BLaER1 treated with 17β-estradiol and CSF1 and Interleukin-3, amounts not matched to agents 10 nM and 100 nM (cell line): ENCODE measurements around the gene SIPA1L3.

Source experiments
- H3K27ac ChIP-seq, 11 experiments: shearing (Covaris generic); formaldehyde crosslinking; 2 replicates each; pipeline ENCODE4 v1.8.1; 2022
- H3K27me3 ChIP-seq, 11 experiments: shearing (Covaris generic); formaldehyde crosslinking; 2 replicates each; pipeline ENCODE4 v1.8.1; 2022
- H3K36me3 ChIP-seq, 11 experiments: shearing (Covaris generic); formaldehyde crosslinking; 2 replicates each; pipeline ENCODE4 v1.8.1; 2022
- H3K4me1 ChIP-seq, 10 experiments: shearing (Covaris generic); formaldehyde crosslinking; 2 replicates each; pipeline ENCODE4 v1.8.1; 2022
- H3K4me2 ChIP-seq, 11 experiments: shearing (Covaris generic); formaldehyde crosslinking; 2 replicates each; pipeline ENCODE4 v1.8.1; 2022
- H3K4me3 ChIP-seq, 10 experiments: shearing (Covaris generic); formaldehyde crosslinking; 2 replicates each; pipeline ENCODE4 v1.8.1; 2022
- H3K9ac ChIP-seq, 11 experiments: shearing (Covaris generic); formaldehyde crosslinking; 2 replicates each; pipeline ENCODE4 v1.8.1; 2022
- H3K9me3 ChIP-seq, 11 experiments: shearing (Covaris generic); formaldehyde crosslinking; replicated peaks in 1 of 11; 2 replicates each; pipeline ENCODE4 v1.8.1; 2022
- H4K20me1 ChIP-seq, 11 experiments: shearing (Covaris generic); formaldehyde crosslinking; 2 replicates each; pipeline ENCODE4 v1.8.1; 2022
- Cebpa-rat ChIP-seq, 11 experiments: shearing (Covaris generic); IDR thresholded peaks; 2 replicates each; pipeline ENCODE4 v1.8.1; 2022

The SIPA1L3 gene

DNA sequence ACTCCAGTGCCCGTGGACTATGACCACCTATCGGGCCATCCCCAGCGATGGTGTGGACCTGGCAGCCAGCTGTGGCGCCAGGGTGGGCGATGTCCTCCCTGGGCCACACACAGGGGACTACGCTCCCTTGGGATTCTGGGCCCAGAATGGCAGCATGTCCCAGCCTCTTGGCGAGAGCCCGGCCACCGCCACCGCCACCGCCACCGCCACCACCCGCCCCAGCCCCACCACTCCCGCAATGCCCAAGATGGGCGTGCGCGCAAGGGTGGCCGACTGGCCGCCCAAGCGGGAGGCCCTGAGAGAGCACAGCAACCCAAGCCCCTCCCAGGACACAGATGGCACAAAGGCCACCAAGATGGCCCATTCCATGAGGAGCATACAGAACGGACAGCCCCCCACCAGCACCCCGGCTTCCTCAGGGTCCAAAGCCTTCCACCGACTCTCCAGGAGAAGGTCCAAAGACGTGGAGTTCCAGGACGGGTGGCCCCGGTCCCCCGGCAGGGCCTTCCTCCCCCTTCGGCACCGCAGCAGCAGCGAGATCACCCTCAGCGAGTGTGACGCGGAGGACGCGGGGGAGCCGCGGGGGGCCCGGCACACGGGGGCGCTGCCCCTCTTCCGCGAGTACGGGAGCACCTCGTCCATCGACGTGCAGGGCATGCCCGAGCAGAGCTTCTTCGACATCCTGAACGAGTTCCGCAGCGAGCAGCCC lies 174.7 kb downstream of the SIPA1L3 start:
- peaks cover 0 to 9% (median 0%) of the 10 kb centered on the region in 11 experiments; a peak in 2 of 22 replicates for H4K20me1 ChIP-seq
- peaks cover 21 to 49% (median 30%) of the 10 kb centered on the region in 11 experiments; a peak in 21 of 22 replicates for H3K36me3 ChIP-seq
- no peak overlapping the region for H3K9ac ChIP-seq
- H3K27ac ChIP-seq, result peak overlapping the region in 3 of 11 experiments; percentile 17 to 39 (median 27); a peak in 4 of 22 replicates
- H3K4me3 ChIP-seq, result no peak overlapping the region
- H3K4me1 ChIP-seq, result peaks cover 19 to 51% (median 42%) of the 10 kb centered on the region in 10 experiments
- H3K27me3 ChIP-seq, result no peaks in the 10 kb centered on the region
- TF ChIP-seq Cebpa-rat (IDR thresholded peaks at IDR 0.05), result no peak
- H3K4me2 ChIP-seq, result 0 out of 22 replicates have a peak overlapping the region, but pooled peaks of 1 of the 11 experiments have one; percentile 67
- H3K9me3 ChIP-seq, result peaks cover 0 to 13% (median 5%) of the 10 kb centered on the region in 11 experiments; a peak in 10 of 22 replicates

- no peak overlapping the region for H3K4me2 ChIP-seq
- peaks cover 21 to 50% (median 30%) of the 10 kb centered on the region in 11 experiments; a peak in 21 of 22 replicates for H3K36me3 ChIP-seq
- no peak for TF ChIP-seq Cebpa-rat (IDR thresholded peaks at IDR 0.05)
- no peak overlapping the region for H3K9ac ChIP-seq
- H3K27ac ChIP-seq, result peak overlapping the region in 1 of 11 experiments; percentile 27; a peak in 1 of 22 replicates
- peaks cover 19 to 43% (median 36%) of the 10 kb centered on the region in 10 experiments for H3K4me1 ChIP-seq
- peaks cover 0 to 7% (median 0%) of the 10 kb centered on the region in 11 experiments; a peak in 1 of 22 replicates for H3K9me3 ChIP-seq
- peaks cover 0 to 9% (median 0%) of the 10 kb centered on the region in 11 experiments; a peak in 2 of 22 replicates for H4K20me1 ChIP-seq
- H3K4me3 ChIP-seq, result no peak overlapping the region
- no peaks in the 10 kb centered on the region for H3K27me3 ChIP-seq
Observed at GRCh38 chr19:38082256-38083118, 175.5 kb downstream of the SIPA1L3 start.

DNA sequence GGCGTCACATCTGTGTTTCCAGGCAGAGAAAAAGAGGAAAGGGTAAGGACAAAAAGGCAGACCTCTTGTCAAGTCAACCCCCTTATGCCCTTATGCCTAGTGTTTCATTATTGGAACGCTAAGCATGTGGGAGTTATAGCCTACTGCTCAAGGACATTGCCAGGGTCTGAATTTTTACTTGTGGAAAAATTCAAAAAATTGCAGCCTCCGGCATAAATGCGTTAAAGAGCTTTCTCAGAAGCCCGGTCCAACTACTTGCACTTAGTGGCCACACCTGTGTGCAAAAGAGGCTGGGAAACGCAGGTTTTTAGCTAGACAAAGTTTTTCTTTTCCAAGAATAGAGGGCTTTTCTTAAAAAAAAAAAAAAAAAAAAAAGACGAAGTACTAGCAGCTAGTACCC lies 177.2 kb downstream of the SIPA1L3 start:
- Histone ChIP-seq H3K9me3 (0 out of 22 replicates have a peak, but pooled peaks cover 0 to 7% (median 0%) of the 10 kb centered on the region in 11 experiments), H3K27me3 (no peaks in the 10 kb centered on the region), H3K4me2 (no peak overlapping the region), H3K4me1 (peaks cover 16 to 26% (median 20%) of the 10 kb centered on the region in 10 experiments), H3K9ac (no peak overlapping the region), H3K27ac (no peak overlapping the region), H3K4me3 (no peak overlapping the region), H4K20me1 (peaks cover 0 to 9% (median 0%) of the 10 kb centered on the region in 11 experiments; a peak in 2 of 22 replicates), H3K36me3 (peaks cover 35 to 65% (median 44%) of the 10 kb centered on the region in 11 experiments)
- TF ChIP-seq Cebpa-rat (IDR thresholded peaks at IDR 0.05), result no peak

DNA sequence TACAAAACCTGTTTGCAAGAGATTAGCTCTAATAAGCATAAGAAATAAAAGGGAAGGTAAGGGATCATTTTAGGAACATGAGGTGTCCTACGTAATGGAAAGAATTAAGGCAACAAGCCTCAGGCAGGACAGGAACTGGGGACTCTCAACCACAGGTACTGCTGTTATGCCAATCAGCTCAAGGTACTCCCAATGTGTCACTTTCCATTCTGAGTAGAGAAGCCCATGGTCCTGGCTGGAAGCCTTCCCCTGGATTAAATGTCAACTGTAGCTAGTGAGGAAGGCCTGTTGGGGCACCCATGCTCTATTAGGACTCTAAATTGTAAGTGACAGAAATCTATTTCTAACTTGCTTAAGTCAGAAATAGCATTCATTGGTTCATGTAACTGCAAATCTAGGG lies 182.4 kb downstream of the SIPA1L3 start:
- Histone ChIP-seq H3K9ac (no peak overlapping the region), H3K36me3 (peaks cover 22 to 63% (median 34%) of the 10 kb centered on the region in 11 experiments; a peak in 20 of 22 replicates), H3K4me3 (no peak overlapping the region), H3K4me1 (no peaks in the 10 kb centered on the region), H3K27ac (no peak overlapping the region), H3K4me2 (no peak overlapping the region), H3K9me3 (no peaks in the 10 kb centered on the region), H3K27me3 (no peaks in the 10 kb centered on the region), H4K20me1 (peaks cover 0 to 2% (median 0%) of the 10 kb centered on the region in 11 experiments; a peak in 1 of 22 replicates)
- TF ChIP-seq Cebpa-rat (IDR thresholded peaks at IDR 0.05), result no peak

- Histone ChIP-seq H4K20me1 (peaks cover 0 to 2% (median 0%) of the 10 kb centered on the region in 11 experiments; a peak in 1 of 22 replicates), H3K4me3 (no peak overlapping the region), H3K4me2 (no peak overlapping the region), H3K9ac (no peak overlapping the region), H3K9me3 (no peaks in the 10 kb centered on the region), H3K4me1 (peaks cover 0 to 13% (median 11%) of the 10 kb centered on the region in 10 experiments; a peak in 13 of 20 replicates), H3K36me3 (peaks cover 21 to 57% (median 25%) of the 10 kb centered on the region in 11 experiments; a peak in 20 of 22 replicates), H3K27ac (no peak overlapping the region), H3K27me3 (no peaks in the 10 kb centered on the region)
- no peak for TF ChIP-seq Cebpa-rat (IDR thresholded peaks at IDR 0.05)
Observed at GRCh38 chr19:38093154-38093553, 186.1 kb downstream of the SIPA1L3 start.

- peaks cover 0 to 13% (median 11%) of the 10 kb centered on the region in 10 experiments; a peak in 13 of 20 replicates for H3K4me1 ChIP-seq
- H3K36me3 ChIP-seq, result peaks cover 18 to 56% (median 25%) of the 10 kb centered on the region in 11 experiments; a peak in 20 of 22 replicates
- no peaks in the 10 kb centered on the region for H3K27me3 ChIP-seq
- peaks cover 0 to 2% (median 0%) of the 10 kb centered on the region in 11 experiments; a peak in 1 of 22 replicates for H4K20me1 ChIP-seq
- no peak for TF ChIP-seq Cebpa-rat (IDR thresholded peaks at IDR 0.05)
- H3K27ac ChIP-seq, result no peak overlapping the region
- H3K4me2 ChIP-seq, result no peak overlapping the region
- H3K9me3 ChIP-seq, result 0 out of 22 replicates have a peak, but pooled peaks cover 0 to 3% (median 0%) of the 10 kb centered on the region in 11 experiments
- no peak overlapping the region for H3K9ac ChIP-seq
- H3K4me3 ChIP-seq, result no peak overlapping the region
Observed at GRCh38 chr19:38093587-38093986, 186.6 kb downstream of the SIPA1L3 start.

DNA sequence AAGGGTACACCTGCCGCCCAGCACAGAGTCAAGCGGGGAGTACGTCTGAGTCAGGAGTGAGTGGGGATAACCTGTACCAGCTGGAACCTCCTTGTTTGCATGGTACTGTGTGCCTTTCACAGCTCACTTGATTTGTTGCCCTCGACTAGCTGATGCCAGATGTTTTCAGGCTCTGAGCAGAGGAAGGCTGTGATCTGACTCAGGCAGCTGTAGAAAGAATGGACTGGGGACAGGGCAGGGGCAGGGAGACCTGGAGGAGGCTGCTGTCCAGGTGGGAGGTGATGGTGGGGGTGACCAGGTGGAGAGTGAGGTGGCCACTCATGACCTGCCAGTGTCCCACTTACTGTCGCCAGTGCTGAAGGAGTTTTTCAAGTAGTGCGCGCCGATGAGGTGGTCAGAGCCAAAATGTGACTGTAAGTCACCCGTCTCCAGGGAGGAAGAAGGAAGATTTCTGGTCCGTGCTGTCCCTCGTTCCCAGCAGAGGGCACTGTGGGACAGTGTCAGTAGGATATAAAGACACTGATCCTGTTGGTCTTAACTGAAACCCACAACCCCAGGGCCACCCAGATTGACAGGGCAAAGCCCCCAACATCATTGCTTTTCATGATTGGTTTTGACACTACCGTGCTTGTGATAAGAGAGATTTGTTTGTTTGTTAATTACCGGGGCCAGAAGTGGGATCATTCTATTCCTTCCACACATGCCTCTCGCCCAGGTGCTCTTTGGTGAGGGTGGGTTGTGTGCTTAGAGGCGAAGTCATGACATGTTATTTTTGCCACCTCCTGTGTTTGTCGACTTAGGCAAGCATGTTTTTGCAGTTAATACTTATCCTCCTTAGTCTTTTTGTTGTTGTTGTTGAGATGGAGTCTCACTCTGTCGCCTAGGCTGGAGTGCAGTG lies 188.7 kb downstream of the SIPA1L3 start:
- Histone ChIP-seq H4K20me1 (peaks cover 0 to 2% (median 0%) of the 10 kb centered on the region in 11 experiments; a peak in 1 of 22 replicates), H3K4me1 (peaks cover 0 to 13% (median 11%) of the 10 kb centered on the region in 10 experiments; a peak in 13 of 20 replicates), H3K27me3 (no peaks in the 10 kb centered on the region), H3K9ac (peak overlapping the region in 2 of 11 experiments; percentile 28 to 37; a peak in 1 of 22 replicates), H3K36me3 (peaks cover 20 to 56% (median 30%) of the 10 kb centered on the region in 11 experiments), H3K4me3 (no peak overlapping the region), H3K27ac (peak overlapping the region in 5 of 11 experiments; percentile 17 to 42 (median 37); a peak in 5 of 22 replicates), H3K4me2 (peak overlapping the region in 9 of 11 experiments; percentile 17 to 43 (median 30); a peak in 8 of 22 replicates), H3K9me3 (peaks cover 10 to 19% (median 14%) of the 10 kb centered on the region in 11 experiments)
- TF ChIP-seq Cebpa-rat (IDR thresholded peaks at IDR 0.05), result no peak
